ENCODE measurements around the gene IL17C. TPM values are rescaled to one million over a fixed set of nuclear protein-coding genes. Genes with fewer than 3 reads are reported as not detected.

The IL17C gene
- total and polyA plus RNA-seq, 2 donors (not counting 1 experiment from before 2014, with no cell fraction given), result 1.3 to 1.5 TPM

- 94% methylated on average over 9 of the region's 9 CpGs for WGBS (ENCODE audit: insufficient coverage)
- Histone ChIP-seq H3K9ac (ENCODE audit: low read length) (no peak overlapping the region), H3K79me2 (ENCODE audit: control insufficient read depth, insufficient read depth, low read length) (peaks cover 68% of the 10 kb centered on the region), H3K4me3 (ENCODE audit: control extremely low read depth in 1 of 5, extremely low read depth in 1 of 5, insufficient read depth in 1 of 5, low read depth in 2 of 5, low read length in 4 of 5) (no peak overlapping the region), H2AFZ (ENCODE audit: insufficient read depth, low read depth, low read length, poor library complexity, severe bottlenecking) (no peak overlapping the region), H3K27me3 (replicated peaks in 1 of 4; ENCODE audit: control extremely low read depth in 1 of 4, control insufficient read depth in 3 of 4, insufficient read depth in 4 of 4, low read length in 3 of 4) (no peaks in the 10 kb centered on the region), H3K27ac (ENCODE audit: low read length in 2 of 2) (no peak overlapping the region), H3K4me1 (ENCODE audit: control insufficient read depth in 2 of 2, insufficient read depth in 2 of 2, low read length in 2 of 2) (no peaks in the 10 kb centered on the region), H4K20me1 (ENCODE audit: control insufficient read depth, insufficient read depth, low read length, poor library complexity, severe bottlenecking) (peaks cover 54% of the 10 kb centered on the region), H3K36me3 (replicated peaks in 1 of 2; ENCODE audit: control extremely low read depth in 1 of 2, control insufficient read depth in 1 of 2, extremely low read depth in 1 of 2, insufficient read depth in 2 of 2, low read length in 1 of 2) (peaks cover 0 to 53% of the 10 kb centered on the region in 2 experiments), H3K9me3 (ENCODE audit: control extremely low read depth in 1 of 3, control insufficient read depth in 2 of 3, insufficient read depth in 1 of 3, low read length in 2 of 3) (no peaks in the 10 kb centered on the region), H3K4me2 (replicated peaks; ENCODE audit: low read depth, low read length, poor library complexity, severe bottlenecking) (no peak overlapping the region)
- H3K27ac Mint-ChIP-seq, result no peak overlapping the region
- H3K27me3 Mint-ChIP-seq, result no peaks in the 10 kb centered on the region
- CTCF ChIA-PET, result no interaction called here
- POLR2A ChIA-PET, result no interaction called here
- ATAC-seq (ENCODE audit: low read depth) (no peak), DNase-seq (no peak)
- H3K4me1 Mint-ChIP-seq, result peaks cover 2% of the 10 kb centered on the region
- no peak overlapping the region for H3K4me3 Mint-ChIP-seq
- no peaks in the 10 kb centered on the region for H3K9me3 Mint-ChIP-seq (ENCODE audit: insufficient read depth)
- intact Hi-C loops (cut with micrococcal nuclease), result no loop called here
- TF ChIP-seq, protein P1, sequence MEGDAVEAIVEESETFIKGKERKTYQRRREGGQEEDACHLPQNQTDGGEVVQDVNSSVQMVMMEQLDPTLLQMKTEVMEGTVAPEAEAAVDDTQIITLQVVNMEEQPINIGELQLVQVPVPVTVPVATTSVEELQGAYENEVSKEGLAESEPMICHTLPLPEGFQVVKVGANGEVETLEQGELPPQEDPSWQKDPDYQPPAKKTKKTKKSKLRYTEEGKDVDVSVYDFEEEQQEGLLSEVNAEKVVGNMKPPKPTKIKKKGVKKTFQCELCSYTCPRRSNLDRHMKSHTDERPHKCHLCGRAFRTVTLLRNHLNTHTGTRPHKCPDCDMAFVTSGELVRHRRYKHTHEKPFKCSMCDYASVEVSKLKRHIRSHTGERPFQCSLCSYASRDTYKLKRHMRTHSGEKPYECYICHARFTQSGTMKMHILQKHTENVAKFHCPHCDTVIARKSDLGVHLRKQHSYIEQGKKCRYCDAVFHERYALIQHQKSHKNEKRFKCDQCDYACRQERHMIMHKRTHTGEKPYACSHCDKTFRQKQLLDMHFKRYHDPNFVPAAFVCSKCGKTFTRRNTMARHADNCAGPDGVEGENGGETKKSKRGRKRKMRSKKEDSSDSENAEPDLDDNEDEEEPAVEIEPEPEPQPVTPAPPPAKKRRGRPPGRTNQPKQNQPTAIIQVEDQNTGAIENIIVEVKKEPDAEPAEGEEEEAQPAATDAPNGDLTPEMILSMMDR (IDR thresholded peaks at IDR 0.05), result no peak
- TF ChIP-seq EZH2 (IDR thresholded peaks at IDR 0.05; ENCODE audit: borderline replicate concordance, insufficient read depth, low read depth, low read length, poor library complexity, severe bottlenecking), result no peak
Measured at GRCh38 chr16:88601313-88602036, 36.9 kb upstream of the IL17C start.

GRCh38 chr16:88602091-88602490, 36.3 kb upstream of the IL17C start:
- TF ChIP-seq, protein P1 (IDR thresholded peaks at IDR 0.05), result no peak
- TF ChIP-seq EZH2 (IDR thresholded peaks at IDR 0.05; ENCODE audit: borderline replicate concordance, insufficient read depth, low read depth, low read length, poor library complexity, severe bottlenecking), result no peak
- Mint-ChIP-seq H3K4me1 (peaks cover 2% of the 10 kb centered on the region), H3K4me3 (no peak overlapping the region), H3K27me3 (no peaks in the 10 kb centered on the region), H3K9me3 (ENCODE audit: insufficient read depth) (no peaks in the 10 kb centered on the region), H3K27ac (no peak overlapping the region)
- H3K9ac ChIP-seq (ENCODE audit: low read length), result no peak overlapping the region
- H3K36me3 ChIP-seq (replicated peaks in 1 of 2; ENCODE audit: control extremely low read depth in 1 of 2, control insufficient read depth in 1 of 2, extremely low read depth in 1 of 2, insufficient read depth in 2 of 2, low read length in 1 of 2), result peaks cover 0 to 59% of the 10 kb centered on the region in 2 experiments
- ChIA-PET POLR2A (no interaction called here), CTCF (no interaction called here)
- no peak for DNase-seq
- no peak overlapping the region for H3K4me2 ChIP-seq (replicated peaks; ENCODE audit: low read depth, low read length, poor library complexity, severe bottlenecking)
- H2AFZ ChIP-seq (ENCODE audit: insufficient read depth, low read depth, low read length, poor library complexity, severe bottlenecking), result no peak overlapping the region
- WGBS (ENCODE audit: insufficient coverage), result 91% methylated on average over 7 of the region's 7 CpGs
- peaks cover 62% of the 10 kb centered on the region for H3K79me2 ChIP-seq (ENCODE audit: control insufficient read depth, insufficient read depth, low read length)
- H4K20me1 ChIP-seq (ENCODE audit: control insufficient read depth, insufficient read depth, low read length, poor library complexity, severe bottlenecking), result peaks cover 50% of the 10 kb centered on the region
- H3K4me3 ChIP-seq (ENCODE audit: control extremely low read depth in 1 of 5, extremely low read depth in 1 of 5, insufficient read depth in 1 of 5, low read depth in 2 of 5, low read length in 4 of 5), result no peak overlapping the region
- intact Hi-C loops (cut with micrococcal nuclease), result no loop called here
- H3K9me3 ChIP-seq (ENCODE audit: control extremely low read depth in 1 of 3, control insufficient read depth in 2 of 3, insufficient read depth in 1 of 3, low read length in 2 of 3), result no peaks in the 10 kb centered on the region
- H3K27ac ChIP-seq (ENCODE audit: low read length in 2 of 2), result no peak overlapping the region
- H3K27me3 ChIP-seq (replicated peaks in 1 of 4; ENCODE audit: control extremely low read depth in 1 of 4, control insufficient read depth in 3 of 4, insufficient read depth in 4 of 4, low read length in 3 of 4), result no peaks in the 10 kb centered on the region
- no peak for ATAC-seq (ENCODE audit: low read depth)
- H3K4me1 ChIP-seq (ENCODE audit: control insufficient read depth in 2 of 2, insufficient read depth in 2 of 2, low read length in 2 of 2), result no peaks in the 10 kb centered on the region

Measured in B cell (primary cell).